Smooth muscle cell of the umbilical artery (primary cell): Measurements from ENCODE around the gene OR4N5. TPM values are rescaled to one million over a fixed set of nuclear protein-coding genes. Genes with fewer than 3 reads are reported as not detected.

ENCODE experiments used
- total RNA-seq: library from RNA; depleted of rRNA; stranded (reverse); fragments of >200 nt; gene quantifications from 2 replicates; pipeline ENCODE4 v1.2.3, GENCODE V29; 2014

Gene OR4N5
- total RNA-seq, result not detected in 2 replicates

GRCh38 chr14:20138520-20138919 lies at the start of gene OR4N5:
OR4N5 (plus strand) TSS chr14:20138820; CDS start chr14:20143736, 4,916 bp downstream.

GRCh38 chr14:20110438-20110837 lies 28.2 kb upstream of the OR4N5 start, which contains the start of gene OR4K17:
OR4K17 (plus strand) TSS chr14:20110739; CDS start chr14:20117500, 6,761 bp downstream.

GRCh38 chr14:20190596-20190995 lies 52.0 kb downstream of the OR4N5 start, which contains the start of gene OR11G2:
OR11G2 (plus strand) TSS chr14:20190896; CDS start chr14:20197438, 6,542 bp downstream.

Other genes starting within 250 kb of the OR4N5 start
- not detected in 2 replicates for gene OR4K5, start 218.2 kb upstream of the OR4N5 start, total RNA-seq
- not detected in 2 replicates for gene OR4K1, start 207.9 kb upstream of the OR4N5 start, total RNA-seq
- not detected in 2 replicates for gene OR4K15, start 163.2 kb upstream of the OR4N5 start, total RNA-seq
- gene OR4Q2, start 136.7 kb upstream of the OR4N5 start, total RNA-seq, result not detected in 2 replicates
- gene OR4K14, start 119.5 kb upstream of the OR4N5 start, total RNA-seq, result not detected in 2 replicates
- gene OR4K13, start 102.8 kb upstream of the OR4N5 start, total RNA-seq, result not detected in 2 replicates
- gene OR4L1, start 78.8 kb upstream of the OR4N5 start, total RNA-seq, result not detected in 2 replicates
- gene OR4K17, start 28.1 kb upstream of the OR4N5 start, total RNA-seq, result not detected in 2 replicates
- gene OR11G2, start 52.1 kb downstream of the OR4N5 start, total RNA-seq, result not detected in 2 replicates
- not detected in 2 replicates for gene OR11H6, start 84.9 kb downstream of the OR4N5 start, total RNA-seq
- gene OR11H7, start 90.2 kb downstream of the OR4N5 start, total RNA-seq, result not detected in 2 replicates
- gene OR11H4, start 100.5 kb downstream of the OR4N5 start, total RNA-seq, result not detected in 2 replicates
- gene TTC5, start 167.1 kb downstream of the OR4N5 start, total RNA-seq, result 32.5 and 34.7 TPM in 2 replicates
- 42.1 and 53.4 TPM in 2 replicates for gene CCNB1IP1, start 194.5 kb downstream of the OR4N5 start, total RNA-seq
- gene PARP2, start 204.8 kb downstream of the OR4N5 start, total RNA-seq, result 7.4 and 11.0 TPM in 2 replicates